ENCODE data around the gene ZNF263.

Gene ZNF263

DNA sequence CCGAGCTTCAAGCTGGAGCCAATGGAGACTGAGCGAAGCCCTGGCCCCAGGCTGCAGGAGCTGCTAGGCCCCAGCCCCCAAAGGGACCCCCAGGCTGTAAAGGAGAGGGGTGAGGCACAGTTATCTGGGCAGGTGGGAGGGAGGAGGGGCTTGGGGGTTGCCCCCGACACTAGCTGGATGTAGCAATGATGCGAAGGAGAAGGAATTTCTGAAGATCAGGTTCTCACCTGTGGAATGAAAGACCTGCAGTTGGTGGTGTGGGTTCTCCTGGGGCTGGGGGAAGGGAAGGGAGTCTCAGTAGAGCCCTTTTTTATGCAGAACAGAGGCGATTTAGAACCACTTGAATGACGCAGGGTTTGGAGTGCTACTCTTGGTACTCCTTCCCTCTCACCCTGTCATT, 1.8 kb downstream of the ZNF263 start:
- Mint-ChIP-seq H3K36me3 (peaks cover 77% of the 10 kb centered on the region), H3K4me3 (peak overlapping the region; percentile 84), H3K9me3 (no peaks in the 10 kb centered on the region), H3K4me1 (peaks cover 23% of the 10 kb centered on the region), H3K27ac (no peak overlapping the region)
- DNase-seq (ENCODE audit: low spot score in 2 of 2): no peak
- ATAC-seq: no peak

GRCh38 chr16:3289998-3290673, 6.8 kb downstream of the ZNF263 start:
- H3K27ac Mint-ChIP-seq: no peak overlapping the region
- H3K9me3 Mint-ChIP-seq: peaks cover 14% of the 10 kb centered on the region
- no peak overlapping the region for H3K4me3 Mint-ChIP-seq
- ATAC-seq (no peak), DNase-seq (ENCODE audit: low spot score in 2 of 2) (no peak)
- peaks cover 78% of the 10 kb centered on the region for H3K36me3 Mint-ChIP-seq
- peaks cover 2% of the 10 kb centered on the region for H3K4me1 Mint-ChIP-seq

- H3K27ac Mint-ChIP-seq: no peak overlapping the region
- no peak for ATAC-seq
- H3K9me3 Mint-ChIP-seq: peaks cover 23% of the 10 kb centered on the region
- peaks cover 57% of the 10 kb centered on the region for H3K36me3 Mint-ChIP-seq
- H3K4me3 Mint-ChIP-seq: no peak overlapping the region
- DNase-seq (ENCODE audit: low spot score in 2 of 2): no peak
- no peaks in the 10 kb centered on the region for H3K4me1 Mint-ChIP-seq
Observed at GRCh38 chr16:3292604-3293003, 9.3 kb downstream of the ZNF263 start.

- no peak overlapping the region for H3K4me3 Mint-ChIP-seq
- DNase-seq (ENCODE audit: low spot score in 2 of 2) (no peak), ATAC-seq (no peak)
- peaks cover 31% of the 10 kb centered on the region for H3K36me3 Mint-ChIP-seq
- H3K4me1 Mint-ChIP-seq: no peaks in the 10 kb centered on the region
- H3K27ac Mint-ChIP-seq: no peak overlapping the region
- peaks cover 30% of the 10 kb centered on the region for H3K9me3 Mint-ChIP-seq
Observed at GRCh38 chr16:3295209-3295608, 11.9 kb downstream of the ZNF263 start.

DNA sequence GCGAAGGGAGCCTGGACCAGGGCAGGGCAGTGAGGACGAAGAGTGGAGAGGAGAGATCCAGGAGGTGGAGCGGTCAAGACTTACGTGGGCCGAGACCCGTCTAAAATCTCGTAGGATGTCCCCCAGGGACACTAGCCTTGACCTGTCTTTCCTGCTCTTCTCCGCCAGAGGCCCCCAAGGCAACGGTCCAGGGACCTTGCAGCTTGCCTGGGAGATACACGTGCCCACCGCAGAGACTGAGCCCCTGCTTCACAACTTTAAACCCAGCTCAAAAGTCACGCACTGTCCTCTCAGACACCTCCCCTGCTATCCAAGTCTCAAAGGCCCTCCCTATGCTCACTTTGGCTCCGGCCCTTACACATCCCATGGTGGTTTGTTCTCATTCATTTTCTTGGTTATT, 12.5 kb downstream of the ZNF263 start:
- ATAC-seq: no peak
- DNase-seq (ENCODE audit: low spot score in 2 of 2): no peak
- no peak overlapping the region for H3K4me3 Mint-ChIP-seq
- peaks cover 25% of the 10 kb centered on the region for H3K36me3 Mint-ChIP-seq
- H3K9me3 Mint-ChIP-seq: peaks cover 34% of the 10 kb centered on the region
- H3K27ac Mint-ChIP-seq: no peak overlapping the region
- no peaks in the 10 kb centered on the region for H3K4me1 Mint-ChIP-seq

GRCh38 chr16:3304370-3304769, 21.1 kb downstream of the ZNF263 start:
- no peak for DNase-seq (ENCODE audit: low spot score in 2 of 2)
- Mint-ChIP-seq H3K27ac (peak overlapping the region; percentile 61), H3K36me3 (peaks cover 36% of the 10 kb centered on the region)

GRCh38 chr16:3305109-3306068, 22.1 kb downstream of the ZNF263 start, which contains the start of the genes TIGD7 and ZNF75A:
Gene TIGD7, minus strand, starts transcription at chr16:3305430. Its CDS starts 4,816 bp downstream, at chr16:3300614.
Gene ZNF75A, plus strand, starts transcription at chr16:3305497. Its CDS starts 2,932 bp downstream, at chr16:3308429.
- peaks cover 14% of the 10 kb centered on the region for H3K4me1 Mint-ChIP-seq
- DNase-seq (ENCODE audit: low spot score in 2 of 2): peak; percentile 65 to 91
- H3K27ac Mint-ChIP-seq: peak within 1 kb of the TSS; percentile 61
- peaks cover 43% of the 10 kb centered on the region for H3K36me3 Mint-ChIP-seq
- peak within 1 kb of the TSS; percentile 67 for H3K4me3 Mint-ChIP-seq
- peak; percentile 99 for ATAC-seq
- H3K9me3 Mint-ChIP-seq: peaks cover 18% of the 10 kb centered on the region

More at GRCh38 chr16:3304370-3304769, 21.1 kb downstream of the ZNF263 start:
- Mint-ChIP-seq H3K9me3 (peaks cover 23% of the 10 kb centered on the region), H3K4me1 (peaks cover 14% of the 10 kb centered on the region), H3K4me3 (peak overlapping the region; percentile 67)
- no peak for ATAC-seq

- Mint-ChIP-seq H3K9me3 (peaks cover 16% of the 10 kb centered on the region), H3K4me3 (peak overlapping the region; percentile 67), H3K27ac (peak overlapping the region; percentile 61), H3K36me3 (peaks cover 43% of the 10 kb centered on the region), H3K4me1 (peaks cover 14% of the 10 kb centered on the region)
- ATAC-seq (no peak), DNase-seq (ENCODE audit: low spot score in 2 of 2) (no peak)
Observed at GRCh38 chr16:3306078-3306477, 22.8 kb downstream of the ZNF263 start.

- H3K4me3 Mint-ChIP-seq: no peak overlapping the region
- H3K9me3 Mint-ChIP-seq: peaks cover 34% of the 10 kb centered on the region
- H3K27ac Mint-ChIP-seq: no peak overlapping the region
- H3K36me3 Mint-ChIP-seq: peaks cover 71% of the 10 kb centered on the region
- peaks cover 6% of the 10 kb centered on the region for H3K4me1 Mint-ChIP-seq
- ATAC-seq: no peak
- DNase-seq (ENCODE audit: low spot score in 2 of 2): no peak
Observed at GRCh38 chr16:3311496-3311895, 28.2 kb downstream of the ZNF263 start.

DNA sequence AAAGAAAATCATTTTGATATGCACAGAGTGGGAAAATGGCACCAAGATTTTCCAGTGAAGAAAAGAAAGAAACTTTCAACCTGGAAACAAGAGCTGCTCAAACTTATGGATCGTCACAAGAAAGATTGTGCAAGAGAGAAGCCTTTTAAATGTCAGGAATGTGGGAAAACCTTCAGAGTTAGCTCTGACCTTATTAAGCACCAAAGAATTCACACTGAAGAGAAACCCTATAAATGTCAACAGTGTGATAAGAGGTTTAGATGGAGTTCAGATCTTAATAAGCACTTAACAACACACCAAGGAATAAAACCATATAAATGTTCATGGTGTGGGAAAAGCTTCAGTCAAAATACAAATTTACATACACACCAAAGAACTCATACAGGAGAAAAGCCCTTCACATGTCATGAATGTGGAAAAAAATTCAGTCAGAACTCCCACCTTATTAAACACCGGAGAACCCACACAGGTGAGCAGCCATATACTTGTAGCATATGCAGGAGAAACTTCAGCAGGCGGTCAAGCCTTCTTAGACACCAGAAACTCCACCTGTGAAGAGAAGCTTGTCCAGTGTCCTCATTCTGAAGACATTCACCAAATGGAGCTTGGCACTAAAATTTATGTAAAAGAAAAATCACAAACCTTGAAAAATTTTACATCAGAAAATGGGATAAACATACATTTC, 34.2 kb downstream of the ZNF263 start:
- Mint-ChIP-seq H3K36me3 (peaks cover 61% of the 10 kb centered on the region), H3K27ac (no peak overlapping the region), H3K9me3 (peaks cover 48% of the 10 kb centered on the region), H3K4me1 (no peaks in the 10 kb centered on the region), H3K4me3 (no peak overlapping the region)
- ATAC-seq (no peak), DNase-seq (ENCODE audit: low spot score in 2 of 2) (no peak)

GRCh38 chr16:3321816-3322215, 38.5 kb downstream of the ZNF263 start:
- peaks cover 23% of the 10 kb centered on the region for H3K9me3 Mint-ChIP-seq
- H3K27ac Mint-ChIP-seq: no peak overlapping the region
- no peaks in the 10 kb centered on the region for H3K4me1 Mint-ChIP-seq
- ATAC-seq: no peak
- H3K36me3 Mint-ChIP-seq: peaks cover 19% of the 10 kb centered on the region
- no peak for DNase-seq (ENCODE audit: low spot score in 2 of 2)
- H3K4me3 Mint-ChIP-seq: no peak overlapping the region

GRCh38 chr16:3327514-3327913, 44.2 kb downstream of the ZNF263 start:
- no peaks in the 10 kb centered on the region for H3K4me1 Mint-ChIP-seq
- no peaks in the 10 kb centered on the region for H3K36me3 Mint-ChIP-seq
- no peak overlapping the region for H3K4me3 Mint-ChIP-seq
- no peak overlapping the region for H3K27ac Mint-ChIP-seq
- peaks cover 9% of the 10 kb centered on the region for H3K9me3 Mint-ChIP-seq
- DNase-seq (ENCODE audit: low spot score in 2 of 2) (no peak), ATAC-seq (no peak)

- peaks cover 9% of the 10 kb centered on the region for H3K9me3 Mint-ChIP-seq
- ATAC-seq (no peak), DNase-seq (ENCODE audit: low spot score in 2 of 2) (no peak)
- no peaks in the 10 kb centered on the region for H3K36me3 Mint-ChIP-seq
- H3K4me1 Mint-ChIP-seq: no peaks in the 10 kb centered on the region
- H3K4me3 Mint-ChIP-seq: no peak overlapping the region
- H3K27ac Mint-ChIP-seq: no peak overlapping the region
Observed at GRCh38 chr16:3328104-3328503, 44.8 kb downstream of the ZNF263 start.

DNA sequence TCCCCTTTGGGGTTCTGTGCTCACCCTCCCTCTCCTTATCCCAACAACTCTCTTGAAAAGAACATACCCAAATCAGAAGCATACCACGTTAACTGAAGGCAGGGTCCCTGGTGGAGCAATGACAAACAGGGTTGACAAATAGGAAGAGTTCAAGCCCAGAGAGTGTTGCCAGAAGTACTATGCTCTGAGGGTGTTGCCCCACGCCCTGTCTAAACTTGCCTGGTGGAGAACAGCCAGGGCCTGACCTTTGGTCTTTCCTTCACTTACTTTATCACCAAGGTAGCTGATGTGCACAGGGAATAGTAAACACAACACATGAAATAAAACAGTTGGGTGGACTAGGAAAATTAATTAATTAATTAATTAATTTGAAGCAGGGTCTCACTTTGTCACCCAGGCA, 45.4 kb downstream of the ZNF263 start:
- H3K4me1 Mint-ChIP-seq: no peaks in the 10 kb centered on the region
- no peak overlapping the region for H3K4me3 Mint-ChIP-seq
- no peak for DNase-seq (ENCODE audit: low spot score in 2 of 2)
- no peak for ATAC-seq
- H3K27ac Mint-ChIP-seq: no peak overlapping the region
- H3K9me3 Mint-ChIP-seq: peaks cover 12% of the 10 kb centered on the region
- H3K36me3 Mint-ChIP-seq: no peaks in the 10 kb centered on the region

Data from stimulated activated effector memory CD8-positive, alpha-beta T cell treated with anti-CD3 and anti-CD28 coated beads, Interleukin-12 subunit alpha, Interleukin-12 subunit beta, amount 100 ng/mL, for 72 hours (primary cell).